Progenitor cell of endocrine pancreas (in vitro differentiated cells): Measurements from ENCODE around the gene RNF214. TPM values are rescaled to one million over a fixed set of nuclear protein-coding genes. Genes with fewer than 3 reads are reported as not detected.

Source experiments
- DNase-seq: peaks from one replicate; pipeline ENCODE4 v3.0.0; 2021; ENCODE audit warnings: low spot score; ENCODE audit not compliant: unreplicated experiment
- H3K27ac Mint-ChIP-seq: 2 replicates; pipeline ENCODE4 v1.8.0; 2021; ENCODE audit warnings: mild to moderate bottlenecking, moderate library complexity, mixed read lengths
- H3K27me3 Mint-ChIP-seq: 2 replicates; pipeline ENCODE4 v1.8.0; 2021; ENCODE audit warnings: mixed read lengths
- H3K36me3 Mint-ChIP-seq: 2 replicates; pipeline ENCODE4 v1.8.0; 2022; ENCODE audit warnings: mixed read lengths; ENCODE audit not compliant: insufficient read depth
- H3K4me1 Mint-ChIP-seq: 2 replicates; pipeline ENCODE4 v1.8.0; 2021; ENCODE audit warnings: low read depth, mixed read lengths
- H3K4me3 Mint-ChIP-seq: 2 replicates; pipeline ENCODE4 v1.8.0; 2021; ENCODE audit warnings: low read depth, mild to moderate bottlenecking, moderate library complexity, mixed read lengths
- H3K9me3 Mint-ChIP-seq: 2 replicates; pipeline ENCODE4 v1.8.0; 2021; ENCODE audit warnings: low read depth, mixed read lengths
- total RNA-seq: library from RNA; stranded (reverse); gene quantifications from 2 replicates; pipeline ENCODE4 v1.2.1, GENCODE V29; 2021
- TF ChIP-seq, protein P1 (sequence below): fragments of 200-600 bp; sonication (generic); IDR thresholded peaks from one replicate; pipeline ENCODE4 v1.5.0; 2021; ENCODE audit warnings: antibody characterized with exemption, mild to moderate bottlenecking; ENCODE audit not compliant: unreplicated experiment

The RNF214 gene
- total RNA-seq, 1 donor from 2014 or later = 55.8 TPM

DNA sequence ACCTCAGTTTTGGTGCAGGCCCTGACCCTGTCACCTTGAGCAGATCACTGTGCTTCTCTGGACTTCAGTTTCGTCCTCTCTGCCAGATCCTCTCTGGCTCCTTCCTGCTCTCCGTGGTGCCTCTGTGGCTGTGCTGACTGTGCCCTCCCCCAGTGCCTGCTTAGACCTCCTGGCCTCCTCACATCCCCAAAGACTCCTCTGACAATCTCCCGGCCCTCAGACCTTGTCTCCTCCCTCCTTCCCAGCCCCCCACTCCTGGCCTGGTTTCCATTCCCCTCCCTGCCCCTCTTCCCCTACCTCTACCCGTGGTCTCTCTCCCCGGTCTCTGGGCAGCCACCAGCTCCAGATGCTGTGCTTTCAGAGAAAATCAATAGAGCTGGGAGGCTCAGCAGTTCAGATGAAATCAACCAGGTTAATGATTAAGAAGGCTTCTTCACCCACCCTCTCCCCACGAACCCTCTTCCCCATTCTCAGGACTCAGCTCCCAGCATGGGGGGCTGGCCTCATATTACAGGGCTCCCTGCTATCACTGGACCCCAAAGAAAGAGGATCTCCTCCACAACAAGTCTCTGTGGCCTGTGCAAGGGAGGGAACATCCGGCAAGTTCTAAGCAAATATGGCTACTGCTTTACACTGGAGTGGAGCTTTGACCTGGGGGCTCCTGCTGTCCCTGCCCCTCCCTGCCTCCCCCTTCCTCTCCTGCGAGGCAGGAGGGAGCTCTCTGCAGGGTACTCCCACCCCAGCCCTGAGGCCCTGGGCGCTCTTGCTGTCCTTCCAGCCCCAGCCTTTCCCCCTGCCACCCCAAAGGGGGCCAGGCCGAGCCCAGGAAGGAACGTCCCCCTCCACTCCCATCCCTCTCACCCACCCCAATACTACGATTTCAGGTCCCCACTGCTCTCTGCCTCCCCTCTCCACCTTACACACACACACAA lies 67.1 kb downstream of the RNF214 start:
- peak overlapping the region; percentile 63 for H3K4me3 Mint-ChIP-seq
- peak overlapping the region; percentile 94 for H3K27ac Mint-ChIP-seq
- H3K9me3 Mint-ChIP-seq = no peaks in the 10 kb centered on the region
- H3K36me3 Mint-ChIP-seq = no peaks in the 10 kb centered on the region
- peak; percentile 50 for DNase-seq
- no peaks in the 10 kb centered on the region for H3K27me3 Mint-ChIP-seq
- TF ChIP-seq, protein P1, sequence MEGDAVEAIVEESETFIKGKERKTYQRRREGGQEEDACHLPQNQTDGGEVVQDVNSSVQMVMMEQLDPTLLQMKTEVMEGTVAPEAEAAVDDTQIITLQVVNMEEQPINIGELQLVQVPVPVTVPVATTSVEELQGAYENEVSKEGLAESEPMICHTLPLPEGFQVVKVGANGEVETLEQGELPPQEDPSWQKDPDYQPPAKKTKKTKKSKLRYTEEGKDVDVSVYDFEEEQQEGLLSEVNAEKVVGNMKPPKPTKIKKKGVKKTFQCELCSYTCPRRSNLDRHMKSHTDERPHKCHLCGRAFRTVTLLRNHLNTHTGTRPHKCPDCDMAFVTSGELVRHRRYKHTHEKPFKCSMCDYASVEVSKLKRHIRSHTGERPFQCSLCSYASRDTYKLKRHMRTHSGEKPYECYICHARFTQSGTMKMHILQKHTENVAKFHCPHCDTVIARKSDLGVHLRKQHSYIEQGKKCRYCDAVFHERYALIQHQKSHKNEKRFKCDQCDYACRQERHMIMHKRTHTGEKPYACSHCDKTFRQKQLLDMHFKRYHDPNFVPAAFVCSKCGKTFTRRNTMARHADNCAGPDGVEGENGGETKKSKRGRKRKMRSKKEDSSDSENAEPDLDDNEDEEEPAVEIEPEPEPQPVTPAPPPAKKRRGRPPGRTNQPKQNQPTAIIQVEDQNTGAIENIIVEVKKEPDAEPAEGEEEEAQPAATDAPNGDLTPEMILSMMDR = no peak
- H3K4me1 Mint-ChIP-seq = peaks cover 61% of the 10 kb centered on the region

DNA sequence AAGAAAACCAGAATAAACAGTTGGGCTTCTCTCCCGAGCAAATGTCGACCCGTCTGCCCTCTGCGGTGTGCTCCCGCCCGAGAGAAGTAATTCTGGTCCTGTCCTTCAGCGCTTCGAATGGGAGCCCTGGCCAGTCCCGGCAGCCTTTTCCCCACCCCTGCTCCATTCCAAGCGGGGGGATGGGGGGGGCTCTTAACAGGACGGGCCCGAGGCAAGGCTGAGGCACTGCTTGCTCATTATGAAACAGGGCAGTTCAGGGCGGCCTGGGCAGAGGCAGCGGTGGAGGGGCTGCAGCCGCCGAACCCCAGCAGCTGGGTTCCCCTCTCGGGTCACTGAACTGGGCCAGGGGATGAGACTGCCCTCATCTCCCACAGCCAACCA lies 67.8 kb downstream of the RNF214 start:
- Mint-ChIP-seq H3K27me3 (no peaks in the 10 kb centered on the region), H3K27ac (peak overlapping the region; percentile 94), H3K4me1 (peaks cover 66% of the 10 kb centered on the region), H3K4me3 (peak overlapping the region; percentile 63), H3K9me3 (no peaks in the 10 kb centered on the region), H3K36me3 (no peaks in the 10 kb centered on the region)
- TF ChIP-seq, protein P1 = no peak
- DNase-seq = peak; percentile 59

DNA sequence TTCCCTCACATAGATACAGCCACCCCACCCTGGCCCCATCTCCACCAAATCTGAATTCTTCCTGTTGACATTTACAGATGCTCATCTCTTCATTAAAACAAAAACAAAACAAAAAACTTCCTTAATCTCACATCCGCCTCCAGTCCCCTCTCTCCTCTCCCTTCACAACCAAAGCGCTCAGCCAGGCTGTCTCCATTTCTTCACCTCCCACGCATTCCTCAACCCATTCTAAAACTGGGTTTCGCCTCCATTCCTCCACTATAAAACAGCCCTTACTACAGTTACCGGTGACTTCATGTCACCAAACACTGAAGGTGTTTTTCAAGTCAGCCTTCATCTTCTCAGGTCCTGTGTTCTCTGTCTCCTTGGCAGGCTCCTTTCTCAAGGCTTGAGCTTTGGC lies 68.3 kb downstream of the RNF214 start:
- Mint-ChIP-seq H3K27ac (peak overlapping the region; percentile 94), H3K9me3 (no peaks in the 10 kb centered on the region), H3K4me1 (peaks cover 70% of the 10 kb centered on the region), H3K4me3 (peak overlapping the region; percentile 61), H3K27me3 (no peaks in the 10 kb centered on the region), H3K36me3 (no peaks in the 10 kb centered on the region)
- no peak for DNase-seq
- TF ChIP-seq, protein P1 = no peak

DNA sequence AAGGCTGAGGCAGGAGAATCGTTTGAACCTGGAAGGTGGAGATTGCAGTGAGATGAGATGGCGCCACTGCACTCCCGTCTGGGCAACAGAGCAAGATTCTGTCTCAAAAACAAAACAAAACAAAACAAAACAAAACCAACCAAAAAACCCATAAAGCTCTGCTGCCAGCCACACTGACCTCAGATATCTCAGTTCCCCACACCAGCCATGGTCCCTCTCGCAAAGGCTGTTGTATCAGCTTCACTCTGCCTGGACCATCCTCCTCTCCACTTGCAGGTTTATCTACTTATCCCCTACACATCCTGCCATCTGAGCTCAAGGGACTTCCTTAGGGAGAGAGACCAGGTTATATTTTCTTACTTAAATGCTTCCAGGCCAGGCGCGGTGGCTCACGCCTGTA lies 69.8 kb downstream of the RNF214 start:
- Mint-ChIP-seq H3K4me3 (no peak overlapping the region), H3K9me3 (no peaks in the 10 kb centered on the region), H3K27ac (peak overlapping the region; percentile 84), H3K4me1 (peaks cover 63% of the 10 kb centered on the region), H3K36me3 (no peaks in the 10 kb centered on the region), H3K27me3 (no peaks in the 10 kb centered on the region)
- DNase-seq = no peak
- TF ChIP-seq, protein P1 = no peak

DNA sequence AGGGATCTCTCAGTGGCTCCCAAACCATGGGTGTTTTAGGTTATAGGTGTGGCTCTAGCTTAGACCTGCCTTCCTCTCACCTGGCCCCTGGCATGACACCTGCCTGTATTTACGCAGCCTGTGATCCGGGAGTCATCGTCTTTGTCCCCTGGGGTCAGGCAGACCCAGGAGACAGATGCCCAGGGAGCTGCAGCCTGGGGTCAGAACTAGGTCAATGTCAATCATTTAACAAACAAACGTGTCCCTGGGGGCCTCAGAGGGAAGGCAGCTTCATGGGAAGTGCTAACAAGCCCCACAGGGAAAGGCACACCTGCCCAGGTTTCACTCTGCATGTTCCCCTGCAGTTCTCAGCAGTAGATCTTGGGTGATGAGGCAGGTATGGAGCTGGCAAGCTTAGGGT lies 70.6 kb downstream of the RNF214 start:
- no peak for DNase-seq
- H3K4me3 Mint-ChIP-seq = peak overlapping the region; percentile 32
- no peaks in the 10 kb centered on the region for H3K9me3 Mint-ChIP-seq
- H3K27ac Mint-ChIP-seq = peak overlapping the region; percentile 90
- TF ChIP-seq, protein P1 = no peak
- no peaks in the 10 kb centered on the region for H3K36me3 Mint-ChIP-seq
- H3K4me1 Mint-ChIP-seq = peaks cover 62% of the 10 kb centered on the region
- H3K27me3 Mint-ChIP-seq = no peaks in the 10 kb centered on the region
